GM21723 (cell line): ENCODE data around the gene SIK2.

Experiments
- ATAC-seq: cut with Tn5 transposase; IDR thresholded peaks from one replicate; pipeline ENCODE4 v1.9.1; 2021; ENCODE audit warnings: mild to moderate bottlenecking, moderate library complexity; ENCODE audit not compliant: unreplicated experiment

SIK2 gene

GRCh38 chr11:111778047-111778558 is 175.9 kb downstream of the SIK2 start:
- no peak for ATAC-seq

DNA sequence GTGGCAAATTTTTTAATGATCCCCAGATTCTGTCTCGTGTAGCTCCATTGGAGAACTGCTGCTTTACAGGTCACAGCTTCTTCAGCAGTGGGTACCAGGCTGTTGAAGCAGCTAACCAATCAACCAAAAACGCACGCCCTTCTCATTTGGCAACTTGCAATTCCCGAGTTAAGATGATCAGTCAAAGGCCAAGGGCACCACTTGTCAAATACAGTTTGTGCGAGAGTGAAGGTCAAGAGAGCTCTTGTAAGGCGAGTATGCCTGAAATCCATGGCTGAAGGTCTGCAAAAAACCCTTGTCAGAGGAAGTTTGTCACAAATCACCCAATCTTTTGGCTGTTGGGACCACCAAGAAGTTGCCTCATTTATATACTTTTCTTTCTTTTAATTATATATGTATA is 176.9 kb downstream of the SIK2 start:
- no peak for ATAC-seq
